ENCODE measurements around the gene NIPBL. TPM values are rescaled to one million over a fixed set of nuclear protein-coding genes. Genes with fewer than 3 reads are reported as not detected.

The NIPBL gene
- total and polyA plus RNA-seq, 2 of the 13 experiments (the other 11 are each of a cell fraction or from before 2014, with no cell fraction given) = 12.3 to 32.3 TPM

DNA sequence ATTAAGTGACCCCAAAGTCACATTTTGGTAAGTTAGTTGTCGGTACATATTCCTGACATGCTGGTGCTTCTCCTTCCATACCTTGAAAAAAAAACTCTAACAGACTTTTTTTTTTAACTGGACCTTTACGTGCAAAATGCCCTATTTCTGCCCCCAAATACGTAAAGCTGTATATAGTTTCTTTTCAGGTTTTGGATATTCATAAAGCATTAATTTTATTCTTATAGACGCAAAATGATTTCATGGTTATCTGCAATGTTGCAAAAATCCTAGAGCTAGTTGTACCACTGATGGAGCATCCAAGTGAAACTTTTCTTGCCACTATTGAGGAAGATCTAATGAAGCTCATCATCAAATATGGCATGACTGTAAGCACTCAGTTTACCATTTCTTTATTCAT lies 167.6 kb downstream of the NIPBL start:
- Histone ChIP-seq H3K27ac (ENCODE audit: extremely low read length, insufficient read depth, low read length) (no peak overlapping the region), H3K9me3 (ENCODE audit: low read length) (no peaks in the 10 kb centered on the region), H3K27me3 (ENCODE audit: control insufficient read depth in 1 of 2, insufficient read depth in 2 of 2, low read length in 2 of 2) (no peaks in the 10 kb centered on the region), H3K79me2 (ENCODE audit: insufficient read depth, low read length) (no peaks in the 10 kb centered on the region), H3K9ac (ENCODE audit: insufficient read depth, low read depth, low read length) (no peak overlapping the region), H3K4me3 (replicated peaks in 1 of 3; ENCODE audit: insufficient read depth in 1 of 3, low read depth in 2 of 3, low read length in 3 of 3) (no peak overlapping the region), H2AFZ (ENCODE audit: low read length) (no peak overlapping the region), H3K36me3 (replicated peaks in 1 of 2; ENCODE audit: control insufficient read depth in 1 of 2, insufficient read depth in 2 of 2, low read length in 2 of 2) (peaks cover 3 to 24% of the 10 kb centered on the region in 2 experiments; a peak in 4 of 5 replicates), H3K4me2 (ENCODE audit: low read depth, low read length) (no peak overlapping the region), H4K20me1 (ENCODE audit: insufficient read depth, low read length) (no peaks in the 10 kb centered on the region), H3K4me1 (ENCODE audit: insufficient read depth, low read length) (no peaks in the 10 kb centered on the region)
- 98% methylated on average over 4 of the region's 4 CpGs for WGBS (ENCODE audit: low lambda C conversion rate)
- ChIA-PET POLR2A (no interaction called here), CTCF (ENCODE audit: low intra/inter-chr PET ratio, low total read pairs) (no interaction called here)
- no peak for ATAC-seq
- no peak for DNase-seq (ENCODE audit: low spot score)
- in situ Hi-C loops (cut with HindIII; ENCODE audit: extremely low pct_ligation_motif_present, low pct_unique_long_range_greater_than_20kb) (no loop called here), intact Hi-C loops (cut with micrococcal nuclease; ENCODE audit: unreplicated experiment) (no loop called here)
- TF ChIP-seq, protein P1, sequence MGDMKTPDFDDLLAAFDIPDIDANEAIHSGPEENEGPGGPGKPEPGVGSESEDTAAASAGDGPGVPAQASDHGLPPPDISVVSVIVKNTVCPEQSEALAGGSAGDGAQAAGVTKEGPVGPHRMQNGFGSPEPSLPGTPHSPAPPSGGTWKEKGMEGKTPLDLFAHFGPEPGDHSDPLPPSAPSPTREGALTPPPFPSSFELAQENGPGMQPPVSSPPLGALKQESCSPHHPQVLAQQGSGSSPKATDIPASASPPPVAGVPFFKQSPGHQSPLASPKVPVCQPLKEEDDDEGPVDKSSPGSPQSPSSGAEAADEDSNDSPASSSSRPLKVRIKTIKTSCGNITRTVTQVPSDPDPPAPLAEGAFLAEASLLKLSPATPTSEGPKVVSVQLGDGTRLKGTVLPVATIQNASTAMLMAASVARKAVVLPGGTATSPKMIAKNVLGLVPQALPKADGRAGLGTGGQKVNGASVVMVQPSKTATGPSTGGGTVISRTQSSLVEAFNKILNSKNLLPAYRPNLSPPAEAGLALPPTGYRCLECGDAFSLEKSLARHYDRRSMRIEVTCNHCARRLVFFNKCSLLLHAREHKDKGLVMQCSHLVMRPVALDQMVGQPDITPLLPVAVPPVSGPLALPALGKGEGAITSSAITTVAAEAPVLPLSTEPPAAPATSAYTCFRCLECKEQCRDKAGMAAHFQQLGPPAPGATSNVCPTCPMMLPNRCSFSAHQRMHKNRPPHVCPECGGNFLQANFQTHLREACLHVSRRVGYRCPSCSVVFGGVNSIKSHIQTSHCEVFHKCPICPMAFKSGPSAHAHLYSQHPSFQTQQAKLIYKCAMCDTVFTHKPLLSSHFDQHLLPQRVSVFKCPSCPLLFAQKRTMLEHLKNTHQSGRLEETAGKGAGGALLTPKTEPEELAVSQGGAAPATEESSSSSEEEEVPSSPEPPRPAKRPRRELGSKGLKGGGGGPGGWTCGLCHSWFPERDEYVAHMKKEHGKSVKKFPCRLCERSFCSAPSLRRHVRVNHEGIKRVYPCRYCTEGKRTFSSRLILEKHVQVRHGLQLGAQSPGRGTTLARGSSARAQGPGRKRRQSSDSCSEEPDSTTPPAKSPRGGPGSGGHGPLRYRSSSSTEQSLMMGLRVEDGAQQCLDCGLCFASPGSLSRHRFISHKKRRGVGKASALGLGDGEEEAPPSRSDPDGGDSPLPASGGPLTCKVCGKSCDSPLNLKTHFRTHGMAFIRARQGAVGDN (CRISPR knock-in tag; IDR thresholded peaks at IDR 0.05) = no peak
- no peak for TF ChIP-seq ZBTB20 (CRISPR knock-in tag; IDR thresholded peaks at IDR 0.05; ENCODE audit: borderline replicate concordance, low read depth)
- TF ChIP-seq, protein P2, sequence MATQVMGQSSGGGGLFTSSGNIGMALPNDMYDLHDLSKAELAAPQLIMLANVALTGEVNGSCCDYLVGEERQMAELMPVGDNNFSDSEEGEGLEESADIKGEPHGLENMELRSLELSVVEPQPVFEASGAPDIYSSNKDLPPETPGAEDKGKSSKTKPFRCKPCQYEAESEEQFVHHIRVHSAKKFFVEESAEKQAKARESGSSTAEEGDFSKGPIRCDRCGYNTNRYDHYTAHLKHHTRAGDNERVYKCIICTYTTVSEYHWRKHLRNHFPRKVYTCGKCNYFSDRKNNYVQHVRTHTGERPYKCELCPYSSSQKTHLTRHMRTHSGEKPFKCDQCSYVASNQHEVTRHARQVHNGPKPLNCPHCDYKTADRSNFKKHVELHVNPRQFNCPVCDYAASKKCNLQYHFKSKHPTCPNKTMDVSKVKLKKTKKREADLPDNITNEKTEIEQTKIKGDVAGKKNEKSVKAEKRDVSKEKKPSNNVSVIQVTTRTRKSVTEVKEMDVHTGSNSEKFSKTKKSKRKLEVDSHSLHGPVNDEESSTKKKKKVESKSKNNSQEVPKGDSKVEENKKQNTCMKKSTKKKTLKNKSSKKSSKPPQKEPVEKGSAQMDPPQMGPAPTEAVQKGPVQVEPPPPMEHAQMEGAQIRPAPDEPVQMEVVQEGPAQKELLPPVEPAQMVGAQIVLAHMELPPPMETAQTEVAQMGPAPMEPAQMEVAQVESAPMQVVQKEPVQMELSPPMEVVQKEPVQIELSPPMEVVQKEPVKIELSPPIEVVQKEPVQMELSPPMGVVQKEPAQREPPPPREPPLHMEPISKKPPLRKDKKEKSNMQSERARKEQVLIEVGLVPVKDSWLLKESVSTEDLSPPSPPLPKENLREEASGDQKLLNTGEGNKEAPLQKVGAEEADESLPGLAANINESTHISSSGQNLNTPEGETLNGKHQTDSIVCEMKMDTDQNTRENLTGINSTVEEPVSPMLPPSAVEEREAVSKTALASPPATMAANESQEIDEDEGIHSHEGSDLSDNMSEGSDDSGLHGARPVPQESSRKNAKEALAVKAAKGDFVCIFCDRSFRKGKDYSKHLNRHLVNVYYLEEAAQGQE (IDR thresholded peaks at IDR 0.05; ENCODE audit: borderline replicate concordance in 1 of 2, low read depth in 1 of 2, low read length in 2 of 2) = no peak
- TF ChIP-seq YEATS2 (CRISPR knock-in tag; IDR thresholded peaks at IDR 0.05; ENCODE audit: borderline replicate concordance) = no peak
- TF ChIP-seq CENPT (CRISPR knock-in tag; IDR thresholded peaks at IDR 0.05; ENCODE audit: low read depth) = no peak
- TF ChIP-seq, protein P3, sequence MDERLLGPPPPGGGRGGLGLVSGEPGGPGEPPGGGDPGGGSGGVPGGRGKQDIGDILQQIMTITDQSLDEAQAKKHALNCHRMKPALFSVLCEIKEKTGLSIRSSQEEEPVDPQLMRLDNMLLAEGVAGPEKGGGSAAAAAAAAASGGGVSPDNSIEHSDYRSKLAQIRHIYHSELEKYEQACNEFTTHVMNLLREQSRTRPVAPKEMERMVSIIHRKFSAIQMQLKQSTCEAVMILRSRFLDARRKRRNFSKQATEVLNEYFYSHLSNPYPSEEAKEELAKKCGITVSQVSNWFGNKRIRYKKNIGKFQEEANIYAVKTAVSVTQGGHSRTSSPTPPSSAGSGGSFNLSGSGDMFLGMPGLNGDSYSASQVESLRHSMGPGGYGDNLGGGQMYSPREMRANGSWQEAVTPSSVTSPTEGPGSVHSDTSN (CRISPR knock-in tag; IDR thresholded peaks at IDR 0.05) = no peak
- no peak for TF ChIP-seq MIER3 (CRISPR knock-in tag; IDR thresholded peaks at IDR 0.05; ENCODE audit: borderline replicate concordance)
- TF ChIP-seq, protein P4, sequence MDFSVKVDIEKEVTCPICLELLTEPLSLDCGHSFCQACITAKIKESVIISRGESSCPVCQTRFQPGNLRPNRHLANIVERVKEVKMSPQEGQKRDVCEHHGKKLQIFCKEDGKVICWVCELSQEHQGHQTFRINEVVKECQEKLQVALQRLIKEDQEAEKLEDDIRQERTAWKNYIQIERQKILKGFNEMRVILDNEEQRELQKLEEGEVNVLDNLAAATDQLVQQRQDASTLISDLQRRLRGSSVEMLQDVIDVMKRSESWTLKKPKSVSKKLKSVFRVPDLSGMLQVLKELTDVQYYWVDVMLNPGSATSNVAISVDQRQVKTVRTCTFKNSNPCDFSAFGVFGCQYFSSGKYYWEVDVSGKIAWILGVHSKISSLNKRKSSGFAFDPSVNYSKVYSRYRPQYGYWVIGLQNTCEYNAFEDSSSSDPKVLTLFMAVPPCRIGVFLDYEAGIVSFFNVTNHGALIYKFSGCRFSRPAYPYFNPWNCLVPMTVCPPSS (IDR thresholded peaks at IDR 0.05) = no peak
- TF ChIP-seq ZNF101 (CRISPR knock-in tag; IDR thresholded peaks at IDR 0.05; ENCODE audit: borderline replicate concordance, low read depth) = no peak
- TF ChIP-seq ZNF816 (CRISPR knock-in tag; IDR thresholded peaks at IDR 0.05; ENCODE audit: borderline replicate concordance) = no peak
- TF ChIP-seq ZFP36L1 (CRISPR knock-in tag; IDR thresholded peaks at IDR 0.05) = no peak
- TF ChIP-seq ZNF841 (CRISPR knock-in tag; IDR thresholded peaks at IDR 0.05; ENCODE audit: borderline replicate concordance) = no peak
- FAIRE-seq = no peak
- BruUV-seq (replicated peaks) = no TSS peak

All from HepG2 (cell line).